ENCODE data around the gene ZAR1L.

DNA sequence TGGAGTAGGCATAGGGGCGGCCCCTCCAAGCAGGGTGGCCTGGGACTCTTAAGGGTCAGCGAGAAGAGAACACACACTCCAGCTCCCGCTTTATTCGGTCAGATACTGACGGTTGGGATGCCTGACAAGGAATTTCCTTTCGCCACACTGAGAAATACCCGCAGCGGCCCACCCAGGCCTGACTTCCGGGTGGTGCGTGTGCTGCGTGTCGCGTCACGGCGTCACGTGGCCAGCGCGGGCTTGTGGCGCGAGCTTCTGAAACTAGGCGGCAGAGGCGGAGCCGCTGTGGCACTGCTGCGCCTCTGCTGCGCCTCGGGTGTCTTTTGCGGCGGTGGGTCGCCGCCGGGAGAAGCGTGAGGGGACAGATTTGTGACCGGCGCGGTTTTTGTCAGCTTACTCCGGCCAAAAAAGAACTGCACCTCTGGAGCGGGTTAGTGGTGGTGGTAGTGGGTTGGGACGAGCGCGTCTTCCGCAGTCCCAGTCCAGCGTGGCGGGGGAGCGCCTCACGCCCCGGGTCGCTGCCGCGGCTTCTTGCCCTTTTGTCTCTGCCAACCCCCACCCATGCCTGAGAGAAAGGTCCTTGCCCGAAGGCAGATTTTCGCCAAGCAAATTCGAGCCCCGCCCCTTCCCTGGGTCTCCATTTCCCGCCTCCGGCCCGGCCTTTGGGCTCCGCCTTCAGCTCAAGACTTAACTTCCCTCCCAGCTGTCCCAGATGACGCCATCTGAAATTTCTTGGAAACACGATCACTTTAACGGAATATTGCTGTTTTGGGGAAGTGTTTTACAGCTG, at the start of gene ZAR1L, which contains the start of gene BRCA2:
- TF ChIP-seq, protein P1, sequence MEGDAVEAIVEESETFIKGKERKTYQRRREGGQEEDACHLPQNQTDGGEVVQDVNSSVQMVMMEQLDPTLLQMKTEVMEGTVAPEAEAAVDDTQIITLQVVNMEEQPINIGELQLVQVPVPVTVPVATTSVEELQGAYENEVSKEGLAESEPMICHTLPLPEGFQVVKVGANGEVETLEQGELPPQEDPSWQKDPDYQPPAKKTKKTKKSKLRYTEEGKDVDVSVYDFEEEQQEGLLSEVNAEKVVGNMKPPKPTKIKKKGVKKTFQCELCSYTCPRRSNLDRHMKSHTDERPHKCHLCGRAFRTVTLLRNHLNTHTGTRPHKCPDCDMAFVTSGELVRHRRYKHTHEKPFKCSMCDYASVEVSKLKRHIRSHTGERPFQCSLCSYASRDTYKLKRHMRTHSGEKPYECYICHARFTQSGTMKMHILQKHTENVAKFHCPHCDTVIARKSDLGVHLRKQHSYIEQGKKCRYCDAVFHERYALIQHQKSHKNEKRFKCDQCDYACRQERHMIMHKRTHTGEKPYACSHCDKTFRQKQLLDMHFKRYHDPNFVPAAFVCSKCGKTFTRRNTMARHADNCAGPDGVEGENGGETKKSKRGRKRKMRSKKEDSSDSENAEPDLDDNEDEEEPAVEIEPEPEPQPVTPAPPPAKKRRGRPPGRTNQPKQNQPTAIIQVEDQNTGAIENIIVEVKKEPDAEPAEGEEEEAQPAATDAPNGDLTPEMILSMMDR (conservative IDR thresholded peaks at IDR 0.05; ENCODE audit: low read depth, low read length), result no peak
- TF ChIP-seq RAD21 (IDR thresholded peaks at IDR 0.05; ENCODE audit: low read length), result no peak
- TF ChIP-seq POLR2A (IDR thresholded peaks at IDR 0.05; ENCODE audit: low read depth, low read length), result peak; percentile 92
- no peak for TF ChIP-seq SMC3 (IDR thresholded peaks at IDR 0.05; ENCODE audit: low read depth, low read length)
- TF ChIP-seq CEBPB (IDR thresholded peaks at IDR 0.05; ENCODE audit: low read depth, low read length), result peak; percentile 39; the same call in 1 of the 2 replicates
- TF ChIP-seq RCOR1 (IDR thresholded peaks at IDR 0.05; ENCODE audit: insufficient replicate concordance, low read length), result no peak
